Stimulated activated effector memory CD8-positive, alpha-beta T cell treated with anti-CD3 and anti-CD28 coated beads, Interleukin-12 subunit alpha, Interleukin-12 subunit beta, amount 100 ng/mL, for 72 hours (primary cell): ENCODE results near the gene PCYT2.
A peak's percentile ranks its signal among the peaks of the same experiment; 100 is the strongest.

Experiments used
- ATAC-seq: fragments of 150-1000 bp; cut with Tn5 transposase; 2 replicates; pipeline ENCODE4 v1.10.0; 2021
- DNase-seq, 2 donors: peaks; one replicate each; pipeline ENCODE4 v3.0.0; 2021 to 2022; ENCODE audit warnings: low spot score in 2 of 2
- H3K27ac Mint-ChIP-seq: one replicate; pipeline ENCODE4 v1.8.0; 2022; ENCODE audit warnings: mild to moderate bottlenecking, mixed read lengths
- H3K36me3 Mint-ChIP-seq: one replicate; pipeline ENCODE4 v1.8.0; 2022; ENCODE audit warnings: mild to moderate bottlenecking, mixed read lengths
- H3K4me1 Mint-ChIP-seq: one replicate; pipeline ENCODE4 v1.8.0; 2022; ENCODE audit warnings: mixed read lengths
- H3K4me3 Mint-ChIP-seq: one replicate; pipeline ENCODE4 v1.8.0; 2022; ENCODE audit warnings: mild to moderate bottlenecking, mixed read lengths
- H3K9me3 Mint-ChIP-seq: one replicate; pipeline ENCODE4 v1.8.0; 2022; ENCODE audit warnings: mixed read lengths

PCYT2 gene

DNA sequence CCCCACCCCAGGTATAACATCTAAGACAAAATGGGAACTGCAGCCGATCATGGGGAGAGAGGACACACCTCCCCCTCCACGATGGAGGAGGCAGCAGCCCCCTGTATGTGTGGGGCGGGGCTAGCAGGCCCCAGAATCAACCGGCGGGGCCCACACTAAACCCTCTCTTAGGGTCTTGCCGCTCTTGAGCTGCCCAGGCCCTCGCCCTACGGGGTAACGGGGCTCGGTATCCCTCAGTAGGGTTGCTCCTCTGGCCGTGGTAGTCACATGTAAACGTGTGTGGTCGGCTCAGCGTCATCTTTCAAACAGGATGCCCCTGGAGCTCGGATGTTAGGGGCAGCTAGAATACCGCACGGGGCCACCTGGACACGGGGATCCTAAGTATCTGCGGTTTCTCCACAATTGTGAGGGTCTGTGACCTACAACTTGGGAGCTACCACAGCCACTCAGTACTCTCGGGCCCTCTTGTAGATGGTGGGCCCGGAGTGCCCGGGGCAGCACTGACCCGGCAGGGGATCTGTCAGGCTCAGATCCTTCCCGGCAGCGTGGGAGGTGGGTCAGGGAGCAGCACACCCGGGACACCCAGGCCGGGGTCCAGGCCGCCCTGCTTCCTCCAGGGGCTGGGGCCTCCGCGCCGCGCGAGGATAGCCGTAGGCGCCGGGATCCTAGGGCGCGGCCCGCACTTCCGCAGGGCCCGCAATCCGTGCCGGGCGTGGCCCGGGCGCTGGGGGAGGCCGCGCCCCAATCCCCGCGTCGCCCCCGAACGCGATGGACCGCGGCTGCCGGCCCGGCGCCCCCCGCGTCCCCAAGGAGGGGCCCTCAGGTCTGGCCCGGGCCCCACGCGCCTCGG lies 40.8 kb downstream of the PCYT2 start:
- peak overlapping the region; percentile 96 for H3K27ac Mint-ChIP-seq
- H3K36me3 Mint-ChIP-seq, result peaks cover 78% of the 10 kb centered on the region
- no peaks in the 10 kb centered on the region for H3K9me3 Mint-ChIP-seq
- DNase-seq (peak; percentile 27 to 78), ATAC-seq (peak; percentile 49)
- peaks cover 55% of the 10 kb centered on the region for H3K4me1 Mint-ChIP-seq
- H3K4me3 Mint-ChIP-seq, result peak overlapping the region; percentile 84

DNA sequence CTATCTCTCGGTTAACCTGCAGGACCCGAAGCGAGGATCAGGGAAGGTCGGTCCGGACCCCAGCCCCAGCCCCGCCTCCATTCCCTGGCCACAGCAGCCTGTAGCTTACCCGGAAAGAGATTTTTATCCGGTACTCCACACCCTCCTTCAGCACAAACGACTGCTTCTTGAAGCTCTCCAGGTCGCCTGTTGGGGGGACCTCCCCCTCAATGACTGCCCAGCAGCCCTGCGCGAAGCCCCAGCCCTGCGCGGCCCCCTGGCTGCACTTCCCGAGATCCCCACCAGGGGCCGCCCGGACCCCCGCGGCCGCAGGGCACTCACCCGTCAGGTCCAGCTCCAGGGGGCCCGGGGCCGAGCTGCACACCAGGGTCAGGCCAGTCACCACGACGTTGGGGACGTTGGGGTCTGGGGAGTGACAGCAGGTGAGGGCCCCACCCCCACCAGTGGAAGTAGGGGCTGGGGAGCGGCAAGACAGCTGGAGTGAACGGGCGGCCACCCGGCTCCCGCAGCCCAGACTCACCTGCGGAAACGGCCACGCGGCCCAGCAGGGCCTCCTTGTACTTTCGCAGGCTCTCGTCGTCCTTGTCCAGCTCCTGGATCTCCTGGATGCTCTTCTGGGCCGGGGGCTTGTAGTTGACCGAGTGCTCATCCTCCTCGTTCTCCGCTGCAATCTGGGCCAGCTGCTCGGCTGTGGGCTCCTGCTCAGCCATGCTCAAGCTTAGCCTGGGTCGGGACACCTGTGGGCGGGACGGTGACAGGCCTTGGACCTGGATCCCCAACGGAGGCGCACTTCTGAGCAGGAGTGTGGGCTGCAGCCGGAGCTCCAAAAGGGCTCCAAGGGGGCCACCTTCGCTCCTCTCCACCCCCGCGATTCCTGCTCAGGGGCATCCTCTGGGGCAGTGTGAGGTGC lies 41.7 kb downstream of the PCYT2 start:
- ATAC-seq (peak; percentile 22), DNase-seq (peak; percentile 60 to 85)
- H3K9me3 Mint-ChIP-seq, result no peaks in the 10 kb centered on the region
- peak overlapping the region; percentile 96 for H3K27ac Mint-ChIP-seq
- peaks cover 86% of the 10 kb centered on the region for H3K36me3 Mint-ChIP-seq
- peaks cover 57% of the 10 kb centered on the region for H3K4me1 Mint-ChIP-seq
- H3K4me3 Mint-ChIP-seq, result peak overlapping the region; percentile 84

DNA sequence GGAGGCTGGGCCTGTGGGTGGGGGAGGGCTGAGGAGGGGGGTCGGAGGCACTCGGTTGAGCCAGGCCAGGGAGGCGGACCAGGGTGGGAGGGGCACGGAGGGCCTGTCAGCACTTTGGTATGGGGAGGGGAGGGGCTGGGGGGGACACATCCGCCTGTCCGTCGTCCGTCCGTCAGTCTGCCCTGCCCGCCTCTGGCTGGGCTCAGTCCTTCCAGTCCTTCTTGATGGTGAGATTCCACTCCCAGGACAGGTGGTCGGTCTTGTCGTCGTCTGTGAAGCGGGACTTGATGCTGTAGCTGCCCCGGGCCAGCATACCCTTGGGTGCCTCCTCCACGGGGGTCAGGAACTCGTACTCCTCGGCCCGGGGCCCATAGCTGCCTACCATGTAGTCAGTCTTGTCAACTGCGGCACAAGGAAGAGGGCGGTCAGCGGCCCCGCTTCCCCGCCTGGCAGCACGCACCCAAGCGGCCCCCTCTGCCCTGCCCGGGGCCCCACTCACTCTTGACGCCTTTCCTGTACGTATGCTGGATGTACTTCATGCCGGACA lies 42.5 kb downstream of the PCYT2 start:
- DNase-seq (no peak), ATAC-seq (no peak)
- H3K27ac Mint-ChIP-seq, result peak overlapping the region; percentile 96
- no peaks in the 10 kb centered on the region for H3K9me3 Mint-ChIP-seq
- H3K4me3 Mint-ChIP-seq, result peak overlapping the region; percentile 84
- peaks cover 94% of the 10 kb centered on the region for H3K36me3 Mint-ChIP-seq
- H3K4me1 Mint-ChIP-seq, result peaks cover 64% of the 10 kb centered on the region

DNA sequence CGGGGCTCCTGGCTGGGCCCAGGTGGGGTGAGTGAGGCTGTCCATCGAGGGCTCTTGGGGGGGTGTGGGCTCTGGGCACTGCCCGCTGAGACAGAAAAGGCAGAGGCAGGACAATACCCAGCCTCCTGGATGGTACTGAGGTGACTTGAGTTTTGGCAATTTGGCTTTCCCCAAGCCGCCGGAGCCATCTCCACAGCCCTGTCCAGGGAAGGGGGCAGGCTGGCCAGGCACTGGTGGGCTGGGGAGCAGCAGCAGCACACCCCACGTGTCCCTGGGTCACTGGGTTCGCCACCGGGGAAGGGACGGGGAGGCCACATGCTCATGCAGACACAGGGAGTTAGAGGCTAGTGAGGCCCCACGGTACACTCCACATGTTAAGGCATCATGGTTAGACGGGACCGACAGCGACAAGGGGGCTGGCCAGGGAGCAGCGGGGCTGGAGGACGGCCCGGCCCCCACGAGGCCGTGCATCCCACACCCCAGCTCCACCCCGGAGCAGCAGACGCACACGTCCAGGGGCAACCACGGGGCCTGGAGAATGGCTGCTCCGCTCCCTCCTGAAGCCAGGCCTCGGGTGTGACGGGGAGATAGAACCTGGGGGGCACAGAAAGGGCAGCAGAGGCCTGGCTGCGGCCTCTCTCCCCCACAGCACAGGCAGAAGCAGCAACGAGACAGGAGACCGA lies 43.1 kb downstream of the PCYT2 start:
- H3K9me3 Mint-ChIP-seq, result no peaks in the 10 kb centered on the region
- peak overlapping the region; percentile 84 for H3K4me3 Mint-ChIP-seq
- peaks cover 68% of the 10 kb centered on the region for H3K4me1 Mint-ChIP-seq
- peaks cover 97% of the 10 kb centered on the region for H3K36me3 Mint-ChIP-seq
- ATAC-seq, result no peak
- H3K27ac Mint-ChIP-seq, result peak overlapping the region; percentile 96
- peak in 1 of 2 donors; percentile 59 for DNase-seq

DNA sequence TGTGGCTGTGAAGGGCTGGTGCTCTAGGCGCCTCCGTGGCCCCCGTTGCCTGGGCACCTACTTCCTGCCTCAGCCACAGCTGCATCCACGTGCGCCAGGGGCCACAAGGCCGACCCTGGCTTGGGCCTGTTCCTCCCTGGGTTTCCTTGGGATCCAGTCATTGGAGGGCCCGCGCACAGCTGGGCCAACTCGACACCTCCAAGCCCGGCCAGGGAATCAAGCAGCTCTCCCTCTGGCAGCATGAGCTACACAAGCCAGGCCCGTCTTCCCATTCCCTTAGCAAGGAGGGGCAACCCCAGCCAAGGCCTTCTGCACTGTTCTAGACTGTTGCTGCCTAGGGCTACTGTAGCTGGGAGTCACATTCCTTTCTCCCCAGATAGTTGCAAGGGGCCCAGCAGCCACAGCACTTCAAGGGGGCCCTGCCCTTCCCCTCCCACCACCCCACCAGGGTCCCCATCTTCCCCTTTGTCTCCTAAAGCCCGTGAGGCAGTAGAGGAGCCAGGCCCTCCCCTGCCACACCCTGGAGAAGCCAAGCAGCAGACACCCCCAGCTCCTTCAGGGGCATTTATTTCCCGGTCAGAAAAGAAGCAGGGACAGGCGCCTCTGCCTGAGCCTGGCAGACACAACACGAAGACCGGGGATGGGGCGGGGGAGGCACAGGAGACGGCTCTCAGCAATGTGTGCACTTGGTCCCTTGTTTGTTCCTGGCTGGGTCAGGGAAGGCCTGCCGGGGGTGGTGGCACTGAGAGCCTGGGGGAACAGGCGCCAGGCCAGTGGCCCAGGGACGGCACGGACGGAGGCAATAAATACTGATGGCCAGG lies 43.8 kb downstream of the PCYT2 start:
- Mint-ChIP-seq H3K27ac (peak overlapping the region; percentile 96), H3K4me3 (peak overlapping the region; percentile 84), H3K36me3 (peaks cover 97% of the 10 kb centered on the region), H3K9me3 (no peaks in the 10 kb centered on the region), H3K4me1 (peaks cover 68% of the 10 kb centered on the region)
- no peak for ATAC-seq
- peak in 1 of 2 donors; percentile 63 for DNase-seq

DNA sequence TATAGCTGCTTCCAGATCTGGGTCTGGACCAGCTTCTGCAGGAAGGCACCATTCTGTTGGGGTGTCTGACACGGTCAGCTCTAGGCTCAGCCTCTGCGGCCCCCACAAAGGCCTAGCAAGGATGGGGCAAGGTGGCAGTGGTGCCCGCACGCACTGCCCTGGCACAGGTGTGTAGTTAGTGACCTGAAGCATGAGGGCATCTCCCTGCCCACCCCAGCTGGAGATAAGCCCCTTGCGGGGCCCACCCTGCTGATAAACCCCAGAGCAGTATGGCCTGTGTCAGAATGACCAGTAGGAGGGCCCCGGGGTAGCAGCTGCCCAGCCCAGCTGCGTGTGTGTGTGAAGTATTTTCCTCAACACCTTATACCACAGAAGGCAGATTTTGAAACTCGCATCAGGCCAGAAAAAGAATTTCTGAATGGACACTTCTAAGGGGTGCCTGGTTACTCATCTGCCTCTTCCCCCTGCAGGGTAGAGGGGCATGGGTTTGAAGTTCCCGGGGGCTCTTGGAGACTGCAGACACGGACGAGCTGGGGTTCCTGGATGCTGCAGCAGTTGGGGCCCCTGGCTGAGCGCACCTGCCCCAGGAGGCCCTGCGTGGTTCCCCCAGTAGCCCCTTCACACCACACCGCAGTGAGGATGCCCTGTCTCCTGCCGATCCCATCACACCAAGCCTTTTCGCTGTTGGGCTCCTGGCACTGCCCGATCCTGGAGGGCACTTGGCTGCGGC lies 44.6 kb downstream of the PCYT2 start:
- Mint-ChIP-seq H3K27ac (peak overlapping the region; percentile 96), H3K36me3 (peaks cover 92% of the 10 kb centered on the region), H3K9me3 (no peaks in the 10 kb centered on the region), H3K4me1 (peaks cover 68% of the 10 kb centered on the region), H3K4me3 (peak overlapping the region; percentile 84)
- ATAC-seq (no peak), DNase-seq (peak in 1 of 2 donors; percentile 60)

DNA sequence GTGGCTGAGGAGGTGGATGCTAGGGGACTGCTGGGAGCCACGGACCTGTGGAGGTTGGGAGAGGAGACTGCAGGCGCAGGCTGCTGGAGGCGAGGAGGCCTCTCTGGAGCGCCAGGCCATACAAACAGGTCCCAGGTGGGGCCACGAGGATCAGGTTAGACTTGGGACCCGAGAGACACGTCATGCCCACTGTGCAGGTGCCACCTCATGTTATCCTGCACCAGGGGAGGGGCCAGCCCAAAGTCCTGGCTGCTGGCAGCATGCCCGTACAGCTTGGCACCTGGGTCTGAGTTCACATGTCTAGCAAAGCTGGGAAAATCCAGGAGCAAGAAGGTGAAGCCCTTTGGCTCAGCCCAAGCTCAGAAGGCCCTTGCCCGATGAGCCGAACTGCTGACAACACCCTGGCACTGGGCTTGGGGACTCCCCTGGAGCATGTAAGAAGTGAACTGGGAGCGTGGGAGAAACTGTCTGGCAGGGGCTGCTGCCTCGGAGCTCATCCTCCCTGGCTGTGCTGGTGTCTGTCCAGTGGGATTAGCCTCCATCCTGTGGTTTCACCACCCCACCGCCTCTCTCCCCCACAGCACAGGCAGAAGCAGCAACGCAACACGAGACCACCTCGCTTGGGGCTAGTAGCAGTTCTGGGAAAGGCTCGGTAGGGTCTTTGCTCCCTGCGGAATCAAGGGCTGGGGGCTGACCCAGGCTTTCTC lies 45.3 kb downstream of the PCYT2 start:
- no peak overlapping the region for H3K4me3 Mint-ChIP-seq
- H3K4me1 Mint-ChIP-seq, result peaks cover 75% of the 10 kb centered on the region
- H3K36me3 Mint-ChIP-seq, result peaks cover 92% of the 10 kb centered on the region
- ATAC-seq (no peak), DNase-seq (peak in 1 of 2 donors; percentile 59)
- H3K27ac Mint-ChIP-seq, result peak overlapping the region; percentile 96
- no peaks in the 10 kb centered on the region for H3K9me3 Mint-ChIP-seq

DNA sequence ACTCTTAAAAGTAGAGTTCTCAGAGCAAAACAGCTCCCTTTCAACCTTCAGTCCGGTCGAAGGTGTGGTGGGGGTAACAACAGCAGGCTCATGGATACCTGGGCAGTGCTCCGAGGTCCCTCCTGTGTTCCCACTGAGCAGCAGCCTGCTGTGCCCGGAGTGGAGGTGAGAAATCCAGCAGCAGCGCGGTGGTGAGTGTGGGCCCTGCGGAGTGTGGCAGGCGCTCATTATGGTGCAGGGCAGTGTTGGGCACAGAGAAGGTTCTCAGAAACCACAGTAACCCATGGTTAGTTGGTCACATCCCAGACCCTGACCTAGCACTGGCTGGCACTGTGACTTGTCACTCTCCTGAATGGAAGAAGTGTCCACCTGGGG lies 45.9 kb downstream of the PCYT2 start:
- Mint-ChIP-seq H3K4me3 (no peak overlapping the region), H3K27ac (peak overlapping the region; percentile 96), H3K36me3 (peaks cover 95% of the 10 kb centered on the region), H3K9me3 (no peaks in the 10 kb centered on the region), H3K4me1 (peaks cover 77% of the 10 kb centered on the region)
- ATAC-seq (no peak), DNase-seq (no peak)

DNA sequence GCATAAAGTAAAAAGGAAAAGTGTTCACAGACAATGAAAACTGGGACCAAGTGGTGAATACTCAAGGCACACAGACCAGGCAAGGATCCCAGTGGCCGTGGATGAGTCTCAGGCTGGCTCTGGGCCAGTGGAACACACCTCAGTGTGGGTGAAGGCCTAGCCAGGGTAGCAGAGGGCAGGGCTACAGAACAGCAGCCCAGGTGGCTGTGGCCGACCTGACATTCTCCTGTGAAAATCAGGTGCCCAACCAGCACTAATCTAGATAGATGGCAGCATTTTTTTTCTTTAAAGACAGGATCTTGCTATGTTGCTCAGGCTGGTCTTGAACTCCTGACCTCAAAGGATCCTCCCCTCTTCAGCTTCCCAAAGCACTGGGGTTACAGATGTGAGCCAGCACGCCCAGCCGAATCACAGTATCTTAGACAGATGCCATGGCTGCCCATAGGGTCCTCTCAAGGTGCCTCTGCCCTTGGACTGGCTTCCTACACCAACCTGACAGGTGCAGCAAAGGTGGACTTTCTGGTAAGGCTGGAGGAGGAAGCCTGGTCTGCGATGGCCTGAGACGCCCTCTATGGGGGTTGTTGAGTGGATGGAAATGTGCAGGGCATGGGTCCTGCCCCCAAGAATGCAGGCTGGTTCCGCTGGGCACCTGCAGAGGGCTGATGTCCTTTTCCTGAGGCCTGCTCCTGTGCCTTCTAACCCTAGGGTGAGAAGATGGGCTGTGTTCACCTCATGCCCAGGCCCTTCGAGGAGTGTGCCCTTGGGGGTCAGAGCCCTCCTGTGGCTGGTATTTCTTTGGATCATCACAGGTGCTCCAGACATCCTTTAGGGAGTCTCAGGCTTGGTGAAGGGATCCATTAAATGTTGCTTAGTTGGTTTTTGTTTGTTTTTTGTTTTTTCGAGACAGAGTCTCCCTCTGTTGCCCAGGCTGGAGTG lies 47.1 kb downstream of the PCYT2 start:
- no peak for ATAC-seq

DNA sequence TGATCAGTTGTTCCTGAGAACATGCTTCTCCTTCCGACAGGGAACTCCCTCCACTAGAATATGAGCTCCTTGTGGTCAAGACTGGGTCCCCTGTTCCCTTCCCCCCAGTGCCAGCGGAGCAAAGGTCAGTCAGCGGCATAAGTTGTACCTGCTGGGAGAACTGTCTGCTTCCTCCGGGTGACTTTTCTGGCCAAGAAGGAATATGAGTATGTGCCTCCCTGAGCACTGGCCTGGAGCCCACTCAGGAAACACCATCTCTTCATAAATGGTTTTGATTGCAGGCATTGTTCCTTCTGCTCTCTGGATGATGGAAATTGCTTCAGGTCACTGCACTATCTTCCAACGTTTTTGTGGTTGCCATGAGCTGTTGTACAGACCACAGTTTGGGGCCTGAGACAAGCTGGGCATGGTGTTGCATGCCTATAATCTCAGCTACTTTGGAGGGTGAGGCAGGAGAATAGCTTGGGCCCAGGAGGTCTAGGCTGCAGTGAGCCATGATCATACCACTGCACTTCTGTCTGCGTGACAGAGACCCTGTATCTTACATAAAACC lies 48.0 kb downstream of the PCYT2 start:
- H3K36me3 Mint-ChIP-seq, result peaks cover 94% of the 10 kb centered on the region

More for the DNA sequence above, 47.1 kb downstream of the PCYT2 start:
- Mint-ChIP-seq H3K4me3 (peak overlapping the region; percentile 87), H3K27ac (peak overlapping the region; percentile 96), H3K9me3 (no peaks in the 10 kb centered on the region), H3K4me1 (peaks cover 71% of the 10 kb centered on the region), H3K36me3 (peaks cover 94% of the 10 kb centered on the region)
- no peak for DNase-seq

DNA sequence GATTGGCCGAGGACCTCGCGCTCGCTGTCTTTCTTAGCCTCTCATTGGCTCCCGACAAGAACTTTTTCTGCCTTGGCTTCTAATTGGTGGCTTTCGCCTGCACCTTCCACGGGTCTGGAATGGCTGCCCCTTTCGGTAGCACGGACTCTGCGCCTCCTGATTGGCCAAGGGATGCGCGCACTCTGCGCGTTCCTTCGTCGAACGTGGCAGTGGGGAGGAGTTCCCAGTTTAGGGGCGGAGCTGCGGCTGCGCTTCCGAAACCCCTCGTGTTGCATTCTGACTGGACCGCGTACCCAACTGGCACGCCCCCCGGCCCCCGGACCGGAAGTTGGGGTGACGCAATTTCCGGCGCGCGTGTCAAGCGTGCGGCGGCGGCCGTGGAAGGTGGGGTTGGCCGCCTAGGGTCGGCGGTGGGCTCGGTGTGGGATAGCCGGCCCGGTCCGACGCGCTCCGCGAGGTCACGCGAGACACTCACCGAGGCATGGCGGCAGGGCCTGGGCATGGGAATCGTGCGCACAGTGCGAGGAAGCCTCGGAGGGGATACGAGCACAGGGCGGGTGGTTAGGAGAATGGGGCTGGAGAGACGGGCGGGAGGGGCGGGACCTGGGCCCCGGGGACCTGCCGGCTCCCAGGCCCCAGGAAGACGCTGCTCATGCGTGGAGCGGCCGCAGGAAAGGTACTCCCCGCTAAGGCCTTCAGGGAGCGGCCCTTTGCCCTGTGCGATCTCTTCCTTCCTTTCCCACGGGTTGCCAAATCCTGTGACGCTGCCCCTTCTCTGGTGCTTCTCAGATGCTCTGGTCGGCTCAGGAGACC lies 50.2 kb downstream of the PCYT2 start:
- peak overlapping the region; percentile 98 for H3K27ac Mint-ChIP-seq
- peak overlapping the region; percentile 87 for H3K4me3 Mint-ChIP-seq

More for the DNA sequence above, 48.0 kb downstream of the PCYT2 start:
- Mint-ChIP-seq H3K27ac (peak overlapping the region; percentile 96), H3K9me3 (no peaks in the 10 kb centered on the region), H3K4me3 (peak overlapping the region; percentile 87), H3K4me1 (peaks cover 68% of the 10 kb centered on the region)
- no peak for ATAC-seq
- DNase-seq, result no peak

More for the DNA sequence above, 50.2 kb downstream of the PCYT2 start:
- ATAC-seq (peak; percentile 89), DNase-seq (peak; percentile 99 to 100)
- Mint-ChIP-seq H3K4me1 (peaks cover 57% of the 10 kb centered on the region), H3K36me3 (peaks cover 94% of the 10 kb centered on the region), H3K9me3 (no peaks in the 10 kb centered on the region)
